Activated CD4-positive, alpha-beta T cell treated with anti-CD3 and anti-CD28 coated beads, Interleukin-2, amount 10 ng/mL, durations not matched to agents 24 days and 14 days (primary cell): ENCODE data around the gene PAFAH2. TPM values are rescaled to one million over a fixed set of nuclear protein-coding genes. Genes with fewer than 3 reads are reported as not detected.

ENCODE experiments used
- DNase-seq: peaks from one replicate; pipeline ENCODE4 v3.0.0; 2022
- H3K27ac Mint-ChIP-seq: one replicate; pipeline ENCODE4 v1.8.0; 2022; ENCODE audit warnings: mild to moderate bottlenecking, mixed read lengths
- H3K27me3 Mint-ChIP-seq: one replicate; pipeline ENCODE4 v1.8.0; 2022; ENCODE audit warnings: mixed read lengths
- H3K36me3 Mint-ChIP-seq: one replicate; pipeline ENCODE4 v1.8.0; 2022; ENCODE audit warnings: low read depth, mild to moderate bottlenecking, mixed read lengths
- H3K4me1 Mint-ChIP-seq: one replicate; pipeline ENCODE4 v1.8.0; 2021; ENCODE audit warnings: mixed read lengths
- H3K4me3 Mint-ChIP-seq: one replicate; pipeline ENCODE4 v1.8.0; 2022; ENCODE audit warnings: mild to moderate bottlenecking, moderate library complexity, mixed read lengths
- H3K9me3 Mint-ChIP-seq: one replicate; pipeline ENCODE4 v1.8.0; 2021; ENCODE audit warnings: mixed read lengths
- intact Hi-C: fragments of 100-400 bp; cut with micrococcal nuclease; formaldehyde crosslinking; loops from one replicate; pipeline ENCODE4 v1.15.1; 2023
- total RNA-seq: library from RNA; stranded (reverse); gene quantifications from 2 replicates; pipeline ENCODE4 v1.2.3, GENCODE V29; 2022

PAFAH2 gene
- total RNA-seq, 1 donor from 2014 or later, result 6.8 TPM

DNA sequence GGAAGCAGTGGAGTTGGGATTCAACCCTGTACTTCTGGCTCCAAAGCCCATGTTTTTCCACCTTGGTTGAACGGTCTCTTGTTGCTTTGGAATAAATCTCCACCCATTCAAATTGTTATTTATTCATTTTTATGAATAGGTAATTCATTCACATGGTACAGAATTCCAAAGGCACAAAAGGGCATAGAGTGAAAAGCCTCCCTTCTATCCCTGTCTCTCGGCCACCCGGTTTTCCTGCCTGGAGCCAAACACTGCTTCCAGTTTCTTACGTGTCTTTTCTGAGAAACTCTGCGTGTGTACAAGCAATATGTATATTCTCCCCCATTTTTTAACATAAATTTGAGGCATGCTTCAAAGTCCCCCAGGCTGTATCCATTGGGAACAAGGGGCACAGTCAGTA is 27.7 kb upstream of the PAFAH2 start:
- no peak for DNase-seq
- Mint-ChIP-seq H3K36me3 (no peaks in the 10 kb centered on the region), H3K4me1 (peaks cover 6% of the 10 kb centered on the region), H3K27ac (no peak overlapping the region), H3K4me3 (no peak overlapping the region), H3K27me3 (peaks cover 6% of the 10 kb centered on the region), H3K9me3 (no peaks in the 10 kb centered on the region)
- intact Hi-C loops, result no loop called here

DNA sequence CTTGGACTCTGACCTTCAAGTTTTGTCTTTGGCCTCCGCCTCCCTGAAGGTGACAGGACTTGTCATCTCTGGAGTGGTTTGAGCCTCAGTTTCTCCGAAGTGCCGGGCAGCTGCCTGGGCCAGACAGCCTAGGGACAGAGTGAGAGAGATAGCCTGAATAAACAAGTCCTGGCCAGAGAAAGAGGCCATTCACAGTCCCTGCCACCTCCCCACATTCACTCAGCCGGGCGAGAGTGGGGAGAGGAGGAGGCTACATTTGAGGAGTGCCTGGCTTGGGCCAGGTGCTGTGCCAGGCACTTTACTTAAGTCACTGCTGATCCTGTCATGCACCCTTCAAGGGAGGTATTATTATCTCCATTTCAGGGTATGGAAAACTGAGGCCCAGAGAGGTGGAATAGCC is 27.2 kb upstream of the PAFAH2 start:
- peaks cover 9% of the 10 kb centered on the region for H3K4me1 Mint-ChIP-seq
- intact Hi-C loops, result no loop called here
- H3K36me3 Mint-ChIP-seq, result no peaks in the 10 kb centered on the region
- H3K9me3 Mint-ChIP-seq, result no peaks in the 10 kb centered on the region
- peaks cover 6% of the 10 kb centered on the region for H3K27me3 Mint-ChIP-seq
- H3K27ac Mint-ChIP-seq, result no peak overlapping the region
- no peak overlapping the region for H3K4me3 Mint-ChIP-seq
- DNase-seq, result no peak

DNA sequence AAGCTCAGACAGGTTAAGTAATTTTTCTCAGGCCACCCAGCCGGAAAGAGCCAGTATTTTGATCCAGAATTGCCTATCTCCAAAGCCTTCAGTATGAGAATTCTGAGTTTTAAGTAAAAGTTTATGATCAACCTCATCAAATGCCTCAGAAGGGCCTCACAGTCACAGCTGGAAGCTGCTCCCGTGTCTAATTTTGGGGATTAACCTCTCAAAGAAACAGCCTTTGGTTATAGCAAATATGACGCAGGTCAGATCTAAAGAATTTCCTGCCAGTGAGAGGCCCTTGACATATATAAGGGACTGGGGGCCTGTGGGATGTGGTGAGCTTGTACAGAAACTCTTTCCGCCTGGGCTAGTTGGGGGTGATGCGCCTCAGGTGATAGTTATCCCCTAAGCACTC is 26.0 kb upstream of the PAFAH2 start:
- DNase-seq, result no peak
- H3K9me3 Mint-ChIP-seq, result no peaks in the 10 kb centered on the region
- no peak overlapping the region for H3K4me3 Mint-ChIP-seq
- H3K36me3 Mint-ChIP-seq, result no peaks in the 10 kb centered on the region
- peaks cover 6% of the 10 kb centered on the region for H3K27me3 Mint-ChIP-seq
- intact Hi-C loops, result no loop called here
- H3K27ac Mint-ChIP-seq, result no peak overlapping the region
- H3K4me1 Mint-ChIP-seq, result peaks cover 16% of the 10 kb centered on the region

DNA sequence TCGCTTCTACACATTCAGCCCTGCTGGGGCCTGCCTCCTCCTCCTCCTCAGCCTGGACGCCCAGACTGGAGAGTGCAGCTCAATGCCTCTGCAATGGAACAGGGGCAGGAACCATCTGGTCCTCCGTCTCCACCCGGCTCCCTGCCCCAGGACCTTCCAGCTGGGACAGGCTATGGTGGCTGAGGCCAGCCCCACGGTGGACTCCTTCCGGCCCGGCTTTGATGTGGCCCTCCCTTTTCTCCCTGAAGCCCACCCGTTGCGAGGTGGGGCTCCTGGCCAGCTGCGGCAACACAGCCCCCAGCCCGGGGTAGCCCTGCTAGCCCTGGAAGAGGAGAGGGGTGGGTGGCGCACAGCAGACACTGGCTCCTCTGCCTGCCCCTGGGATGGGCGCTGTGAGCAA is 25.1 kb upstream of the PAFAH2 start:
- Mint-ChIP-seq H3K9me3 (no peaks in the 10 kb centered on the region), H3K4me3 (no peak overlapping the region), H3K27ac (no peak overlapping the region), H3K36me3 (no peaks in the 10 kb centered on the region), H3K4me1 (peaks cover 16% of the 10 kb centered on the region), H3K27me3 (peaks cover 6% of the 10 kb centered on the region)
- no peak for DNase-seq
- intact Hi-C loops, result no loop called here

DNA sequence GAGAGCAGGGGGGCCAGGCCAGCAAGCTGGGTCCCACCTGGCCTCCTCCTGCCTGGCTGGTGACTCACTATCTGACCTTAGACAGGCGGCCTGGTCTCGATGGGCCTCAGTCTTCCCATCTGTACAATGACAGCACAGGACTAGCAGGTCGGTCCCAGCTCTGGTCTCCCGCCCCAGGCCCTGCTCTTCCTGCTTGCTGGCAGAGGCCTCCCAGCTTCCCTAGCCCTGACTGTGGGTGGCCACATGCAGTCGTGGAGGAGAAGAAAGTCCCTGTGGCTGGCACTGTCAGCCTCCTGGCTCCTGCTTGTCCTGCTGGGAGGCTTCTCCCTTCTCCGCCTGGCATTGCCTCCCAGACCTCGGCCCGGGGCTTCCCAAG is 24.5 kb upstream of the PAFAH2 start:
- H3K4me1 Mint-ChIP-seq, result peaks cover 14% of the 10 kb centered on the region
- peaks cover 6% of the 10 kb centered on the region for H3K27me3 Mint-ChIP-seq
- H3K9me3 Mint-ChIP-seq, result no peaks in the 10 kb centered on the region
- DNase-seq, result no peak
- H3K27ac Mint-ChIP-seq, result no peak overlapping the region
- intact Hi-C loops, result no loop called here
- H3K36me3 Mint-ChIP-seq, result no peaks in the 10 kb centered on the region
- no peak overlapping the region for H3K4me3 Mint-ChIP-seq

DNA sequence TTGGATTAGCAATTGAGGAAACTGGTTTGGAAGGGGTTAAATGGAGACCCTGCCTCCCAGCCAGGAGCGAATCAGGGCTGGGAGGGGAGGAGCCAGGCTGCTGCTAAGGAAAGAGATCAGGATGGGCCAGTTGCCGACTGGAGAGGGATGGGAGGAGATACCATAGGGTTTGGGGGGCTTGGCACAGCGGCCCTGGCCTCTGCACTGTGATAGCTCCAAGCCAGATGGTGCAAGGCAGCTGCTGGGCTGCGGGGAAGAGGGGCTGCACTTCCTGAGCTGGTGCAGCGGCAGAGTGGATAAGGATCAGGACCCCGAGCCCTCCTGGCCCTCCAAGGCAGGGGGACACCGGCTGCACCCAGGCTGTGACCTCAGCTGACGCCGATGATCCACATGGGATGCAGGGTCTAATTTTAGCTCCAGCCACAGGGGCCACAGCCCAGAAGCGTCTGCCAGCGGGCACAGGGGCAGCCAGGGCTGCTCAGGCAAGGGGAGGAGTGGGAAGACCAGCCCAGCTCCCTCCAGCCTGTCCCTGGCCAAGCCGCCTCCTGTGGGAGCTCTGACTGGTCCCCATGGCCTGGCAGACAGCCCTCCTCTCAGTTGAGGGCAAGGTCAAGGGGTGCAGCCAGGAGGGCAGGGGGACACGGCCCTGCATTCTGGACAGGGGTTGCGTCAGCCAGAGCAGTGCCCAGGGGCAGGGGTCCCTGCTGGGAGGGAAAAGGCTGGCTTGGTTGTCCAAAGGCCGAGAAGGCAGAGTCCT is 24.0 kb upstream of the PAFAH2 start, which contains the start of gene EXTL1:
Gene EXTL1 (plus strand): TSS at position 129 of the 757 bp plus-strand sequence. CDS start 872 bp downstream, outside the sequence.
- H3K27ac Mint-ChIP-seq, result no peak within 1 kb of the TSS
- no peak within 1 kb of the TSS for H3K4me3 Mint-ChIP-seq
- H3K4me1 Mint-ChIP-seq, result peaks cover 12% of the 10 kb centered on the region
- intact Hi-C loops, result no loop called here
- no peaks in the 10 kb centered on the region for H3K36me3 Mint-ChIP-seq
- H3K27me3 Mint-ChIP-seq, result peaks cover 6% of the 10 kb centered on the region
- H3K9me3 Mint-ChIP-seq, result no peaks in the 10 kb centered on the region
- DNase-seq, result no peak

DNA sequence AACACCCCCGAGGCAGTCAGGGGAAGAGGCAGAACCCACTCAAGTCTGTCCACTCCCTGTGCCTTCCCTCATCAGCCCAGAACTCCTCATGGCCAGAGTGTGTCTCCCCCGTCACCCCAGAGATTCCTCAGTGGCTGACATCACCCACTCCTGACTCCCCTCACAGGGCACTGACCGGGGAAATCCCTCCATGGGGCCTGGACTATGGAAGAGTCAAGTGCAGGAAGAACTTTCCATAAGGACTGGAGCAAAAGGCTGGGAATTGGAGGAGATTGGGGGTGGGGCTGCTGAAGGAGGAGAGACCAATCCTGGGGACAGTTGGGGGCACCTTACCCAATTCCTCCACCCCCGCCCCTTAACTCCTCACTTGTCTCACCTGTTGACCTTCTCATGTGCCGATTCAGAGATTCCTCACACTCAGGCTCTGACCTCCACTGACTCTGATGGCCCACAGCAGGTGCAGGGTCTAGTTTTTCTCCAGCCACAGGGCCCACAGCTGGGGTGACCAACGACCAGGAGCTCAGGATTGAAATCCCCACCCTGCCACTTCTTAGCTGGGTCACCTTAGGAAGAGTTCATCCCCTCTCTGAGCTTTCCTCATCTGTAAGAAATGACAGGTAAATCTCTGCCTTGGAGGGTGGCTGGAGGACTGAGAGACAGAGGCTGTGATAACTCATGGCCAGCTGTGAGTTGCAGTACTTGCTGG is 23.2 kb upstream of the PAFAH2 start:
- intact Hi-C loops, result no loop called here
- H3K36me3 Mint-ChIP-seq, result no peaks in the 10 kb centered on the region
- no peaks in the 10 kb centered on the region for H3K9me3 Mint-ChIP-seq
- DNase-seq, result no peak
- H3K27me3 Mint-ChIP-seq, result peaks cover 6% of the 10 kb centered on the region
- H3K4me3 Mint-ChIP-seq, result no peak overlapping the region
- no peak overlapping the region for H3K27ac Mint-ChIP-seq
- peaks cover 14% of the 10 kb centered on the region for H3K4me1 Mint-ChIP-seq

DNA sequence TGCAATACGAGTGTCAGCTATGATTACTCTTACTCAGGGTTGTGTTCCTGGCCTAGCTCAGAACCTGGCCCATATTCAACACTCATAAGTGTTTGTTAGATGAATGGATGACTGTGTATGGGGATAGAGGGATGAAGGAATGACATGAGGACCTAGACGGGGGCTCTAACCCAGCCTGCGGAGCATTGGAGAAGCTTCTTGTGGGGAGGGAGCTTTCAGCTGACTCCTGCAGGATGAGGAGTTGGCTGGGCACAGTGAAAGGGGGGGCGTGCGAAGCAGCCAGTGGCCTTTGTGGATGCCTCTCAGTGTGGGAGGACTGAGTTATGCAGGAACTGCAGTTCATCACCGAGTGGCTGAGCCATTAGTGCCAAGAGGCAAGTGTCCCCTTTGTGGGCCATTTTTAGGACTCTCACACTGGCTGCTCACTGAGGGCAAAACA is 22.5 kb upstream of the PAFAH2 start:
- no peaks in the 10 kb centered on the region for H3K9me3 Mint-ChIP-seq
- peaks cover 14% of the 10 kb centered on the region for H3K4me1 Mint-ChIP-seq
- H3K27me3 Mint-ChIP-seq, result peaks cover 6% of the 10 kb centered on the region
- H3K4me3 Mint-ChIP-seq, result no peak overlapping the region
- DNase-seq, result no peak
- no peaks in the 10 kb centered on the region for H3K36me3 Mint-ChIP-seq
- intact Hi-C loops, result no loop called here
- H3K27ac Mint-ChIP-seq, result no peak overlapping the region

DNA sequence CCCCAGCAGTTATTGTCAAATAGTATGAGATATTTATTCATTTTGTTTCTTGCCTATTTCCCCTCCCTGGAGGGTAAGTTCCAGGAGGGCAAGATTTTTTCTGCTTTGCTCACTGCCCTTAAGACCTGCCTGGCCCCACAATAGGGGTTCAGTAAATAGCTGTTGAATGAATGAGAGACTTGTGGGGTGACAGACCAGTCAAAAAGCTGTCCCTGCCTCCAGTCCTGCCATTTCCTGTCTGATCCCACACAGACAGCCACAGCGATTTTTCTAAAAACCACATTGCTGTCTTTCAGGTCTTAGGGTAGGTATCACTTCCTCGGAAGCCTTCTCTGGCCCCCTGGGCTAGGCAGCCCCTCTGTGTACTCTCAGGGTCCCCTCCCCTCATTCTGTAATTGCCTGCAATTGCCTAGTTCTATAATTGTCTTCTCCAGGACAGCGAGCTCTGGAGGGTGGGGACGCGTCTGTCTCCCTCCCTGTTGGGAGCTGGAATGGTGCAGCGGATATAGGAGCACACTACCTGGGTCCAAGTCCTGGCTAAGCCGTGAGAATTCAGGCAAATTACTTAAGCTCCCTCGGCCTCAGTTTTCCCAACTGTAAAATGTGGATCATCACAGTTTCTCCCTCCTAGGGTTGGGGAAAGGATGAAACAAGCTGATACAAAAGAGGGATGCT is 21.9 kb upstream of the PAFAH2 start:
- intact Hi-C loops, result no loop called here
- no peaks in the 10 kb centered on the region for H3K9me3 Mint-ChIP-seq
- DNase-seq, result no peak
- peaks cover 6% of the 10 kb centered on the region for H3K27me3 Mint-ChIP-seq
- no peaks in the 10 kb centered on the region for H3K36me3 Mint-ChIP-seq
- H3K4me1 Mint-ChIP-seq, result peaks cover 14% of the 10 kb centered on the region
- H3K27ac Mint-ChIP-seq, result no peak overlapping the region
- H3K4me3 Mint-ChIP-seq, result no peak overlapping the region

DNA sequence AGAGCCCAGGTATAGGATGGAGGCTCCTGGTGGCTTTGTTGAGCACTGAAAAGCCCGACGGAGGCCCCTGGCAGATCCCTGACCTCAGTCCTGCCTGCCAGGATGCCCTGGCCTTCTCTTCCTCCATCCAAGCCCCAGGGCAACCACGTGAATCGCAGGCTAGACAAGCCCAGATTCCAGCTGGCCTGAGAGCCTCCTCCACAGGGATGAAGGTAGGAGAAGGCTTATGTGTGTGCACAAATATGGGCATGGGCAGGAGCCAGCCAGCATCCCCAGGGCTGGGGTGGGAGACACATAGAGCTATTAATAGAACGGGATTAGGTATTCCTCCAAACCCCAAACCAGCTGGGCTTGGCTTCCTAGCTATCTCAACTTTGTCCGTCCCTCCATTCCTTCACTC is 19.7 kb upstream of the PAFAH2 start:
- Mint-ChIP-seq H3K4me1 (peaks cover 14% of the 10 kb centered on the region), H3K4me3 (no peak overlapping the region), H3K27me3 (peaks cover 6% of the 10 kb centered on the region), H3K36me3 (no peaks in the 10 kb centered on the region), H3K27ac (no peak overlapping the region), H3K9me3 (no peaks in the 10 kb centered on the region)
- intact Hi-C loops, result no loop called here
- no peak for DNase-seq

DNA sequence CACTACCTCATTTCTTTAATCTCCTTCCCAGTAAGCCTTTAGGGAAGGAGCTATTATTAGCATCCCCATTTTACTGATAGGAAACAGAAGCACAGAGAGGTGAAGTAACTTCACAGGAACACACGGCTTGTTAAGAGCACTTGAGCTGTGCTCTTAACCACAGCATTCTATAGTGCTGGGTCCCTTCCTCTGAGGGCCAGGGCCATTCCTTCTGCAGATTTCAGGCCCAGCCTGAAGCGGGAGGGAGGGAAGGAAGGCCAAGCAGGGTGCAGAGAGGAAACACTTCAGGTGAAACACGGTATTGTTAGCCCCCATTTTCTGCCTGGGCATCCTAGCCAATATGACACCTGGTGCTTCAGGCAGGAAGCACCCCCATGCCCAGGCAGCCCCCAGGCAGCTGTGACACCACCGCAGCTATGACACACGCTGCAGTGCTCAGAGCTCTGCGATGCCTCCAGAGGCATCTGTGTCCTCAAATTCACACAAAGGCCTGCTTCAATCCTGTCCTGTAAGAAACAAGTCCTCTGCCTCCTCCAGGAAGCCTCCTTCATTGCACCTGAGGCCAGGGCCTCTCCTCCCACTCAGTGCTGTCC is 19.2 kb upstream of the PAFAH2 start:
- Mint-ChIP-seq H3K36me3 (no peaks in the 10 kb centered on the region), H3K27ac (no peak overlapping the region), H3K4me1 (peaks cover 14% of the 10 kb centered on the region), H3K9me3 (no peaks in the 10 kb centered on the region), H3K4me3 (no peak overlapping the region), H3K27me3 (peaks cover 6% of the 10 kb centered on the region)
- DNase-seq, result no peak
- intact Hi-C loops, result no loop called here

DNA sequence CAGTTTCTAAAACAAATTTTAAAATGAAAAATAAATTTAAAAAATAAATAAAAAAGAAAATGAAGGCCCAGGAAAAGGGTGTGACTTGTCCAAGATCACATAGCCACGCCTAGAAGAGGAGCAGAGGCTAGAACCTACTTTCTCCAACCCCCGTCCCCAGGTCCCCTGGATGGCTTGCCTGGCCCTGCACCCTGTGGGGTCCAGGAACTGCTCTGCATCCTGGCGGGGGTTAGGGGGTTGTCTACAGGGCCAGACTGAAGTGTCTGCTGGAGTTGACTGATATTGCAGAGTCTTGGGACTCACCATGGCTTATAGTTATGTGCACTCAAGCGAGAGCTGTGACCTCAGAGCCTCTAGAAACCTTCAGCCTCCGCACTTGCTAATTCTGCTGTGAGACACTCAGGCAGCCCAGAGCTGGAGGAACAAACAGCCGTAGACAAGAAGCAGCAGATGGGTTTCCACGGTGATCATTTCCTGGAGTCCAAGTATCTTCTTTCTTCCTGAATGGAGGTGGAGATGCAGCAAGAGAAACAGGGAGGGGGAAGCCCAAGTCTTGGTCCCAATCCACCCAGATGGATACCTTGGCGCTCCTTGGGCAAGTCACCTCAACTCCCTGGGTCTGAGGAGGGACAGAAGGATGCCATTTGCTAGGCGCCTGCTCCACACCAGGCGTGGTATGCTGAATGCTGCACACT is 18.5 kb upstream of the PAFAH2 start:
- Mint-ChIP-seq H3K27me3 (peaks cover 3% of the 10 kb centered on the region), H3K4me1 (peaks cover 13% of the 10 kb centered on the region), H3K36me3 (no peaks in the 10 kb centered on the region), H3K4me3 (no peak overlapping the region), H3K27ac (no peak overlapping the region), H3K9me3 (no peaks in the 10 kb centered on the region)
- intact Hi-C loops, result no loop called here
- no peak for DNase-seq

DNA sequence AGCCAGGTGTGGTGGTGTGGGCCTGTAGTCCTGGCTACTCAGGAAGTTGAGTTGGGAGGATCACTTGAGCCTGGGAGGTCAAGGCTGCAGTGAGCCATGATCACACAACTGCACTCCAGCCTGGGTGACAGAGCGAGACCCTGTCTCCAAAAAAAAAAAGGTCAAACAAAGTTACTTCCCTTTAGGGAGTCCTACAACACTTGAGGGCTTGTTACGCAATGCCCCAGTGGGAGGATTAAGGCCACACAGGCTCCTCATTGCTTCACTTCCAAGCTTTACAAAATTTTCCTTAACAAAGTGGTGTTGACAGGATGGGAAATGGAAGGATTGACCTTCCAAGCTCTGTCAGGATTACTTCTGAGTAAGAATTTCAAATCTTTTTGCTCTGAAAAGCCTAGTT is 17.5 kb upstream of the PAFAH2 start:
- intact Hi-C loops, result no loop called here
- H3K27me3 Mint-ChIP-seq, result peaks cover 5% of the 10 kb centered on the region
- peaks cover 13% of the 10 kb centered on the region for H3K4me1 Mint-ChIP-seq
- H3K9me3 Mint-ChIP-seq, result no peaks in the 10 kb centered on the region
- H3K27ac Mint-ChIP-seq, result no peak overlapping the region
- DNase-seq, result no peak
- no peak overlapping the region for H3K4me3 Mint-ChIP-seq
- H3K36me3 Mint-ChIP-seq, result no peaks in the 10 kb centered on the region
